HG03520 (cell line): ENCODE measurements around the gene ZFPM1.

Experiments
- ATAC-seq: cut with Tn5 transposase; IDR thresholded peaks from one replicate; pipeline ENCODE4 v1.9.1; 2021; ENCODE audit warnings: mild to moderate bottlenecking, moderate library complexity; ENCODE audit not compliant: unreplicated experiment

ZFPM1 gene

GRCh38 chr16:88524973-88525662 is 72.0 kb downstream of the ZFPM1 start:
- ATAC-seq = no peak

- no peak for ATAC-seq
Observed at GRCh38 chr16:88525663-88525990, 72.5 kb downstream of the ZFPM1 start.

- no peak for ATAC-seq
Observed at GRCh38 chr16:88526008-88526905, 73.2 kb downstream of the ZFPM1 start.

DNA sequence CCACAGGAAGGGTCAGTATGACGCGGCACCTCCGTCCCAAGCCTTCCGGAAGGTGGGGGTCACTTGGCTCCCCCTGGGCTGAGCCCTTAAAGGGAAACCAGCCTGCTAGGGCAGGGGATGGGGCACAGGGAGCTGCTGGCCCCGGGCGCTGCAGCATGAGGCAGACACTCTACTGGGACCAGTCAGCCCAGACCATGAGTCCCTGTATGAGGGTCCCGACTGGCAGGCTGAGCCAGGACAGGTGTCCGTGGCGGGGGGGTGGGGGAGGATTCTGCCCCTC is 73.8 kb downstream of the ZFPM1 start:
- ATAC-seq = no peak

- ATAC-seq = no peak
Observed at GRCh38 chr16:88527186-88527936, 74.3 kb downstream of the ZFPM1 start.

- ATAC-seq = no peak
Observed at GRCh38 chr16:88527937-88528743, 75.1 kb downstream of the ZFPM1 start.

DNA sequence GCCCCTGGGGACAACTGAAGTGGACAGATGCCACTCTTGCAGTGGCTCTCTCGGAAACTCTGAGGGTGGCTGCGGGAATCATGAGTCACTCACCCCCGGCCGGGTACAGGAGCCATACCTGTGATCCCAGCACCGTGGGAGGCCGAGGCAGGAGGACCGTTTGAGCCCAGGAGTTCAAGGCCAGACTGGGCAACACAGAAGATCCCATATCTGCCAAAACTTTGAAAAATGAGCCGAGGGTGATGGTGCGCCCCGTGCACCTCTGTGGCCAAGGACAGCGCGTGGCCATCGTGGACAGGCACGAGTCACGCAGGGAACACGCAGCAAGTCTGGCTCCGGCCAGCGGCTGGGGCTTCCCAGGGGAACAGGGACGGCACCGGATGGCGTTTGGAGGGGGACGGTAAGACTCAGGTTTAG is 75.8 kb downstream of the ZFPM1 start:
- no peak for ATAC-seq

GRCh38 chr16:88529596-88529995 is 76.5 kb downstream of the ZFPM1 start:
- ATAC-seq = no peak

DNA sequence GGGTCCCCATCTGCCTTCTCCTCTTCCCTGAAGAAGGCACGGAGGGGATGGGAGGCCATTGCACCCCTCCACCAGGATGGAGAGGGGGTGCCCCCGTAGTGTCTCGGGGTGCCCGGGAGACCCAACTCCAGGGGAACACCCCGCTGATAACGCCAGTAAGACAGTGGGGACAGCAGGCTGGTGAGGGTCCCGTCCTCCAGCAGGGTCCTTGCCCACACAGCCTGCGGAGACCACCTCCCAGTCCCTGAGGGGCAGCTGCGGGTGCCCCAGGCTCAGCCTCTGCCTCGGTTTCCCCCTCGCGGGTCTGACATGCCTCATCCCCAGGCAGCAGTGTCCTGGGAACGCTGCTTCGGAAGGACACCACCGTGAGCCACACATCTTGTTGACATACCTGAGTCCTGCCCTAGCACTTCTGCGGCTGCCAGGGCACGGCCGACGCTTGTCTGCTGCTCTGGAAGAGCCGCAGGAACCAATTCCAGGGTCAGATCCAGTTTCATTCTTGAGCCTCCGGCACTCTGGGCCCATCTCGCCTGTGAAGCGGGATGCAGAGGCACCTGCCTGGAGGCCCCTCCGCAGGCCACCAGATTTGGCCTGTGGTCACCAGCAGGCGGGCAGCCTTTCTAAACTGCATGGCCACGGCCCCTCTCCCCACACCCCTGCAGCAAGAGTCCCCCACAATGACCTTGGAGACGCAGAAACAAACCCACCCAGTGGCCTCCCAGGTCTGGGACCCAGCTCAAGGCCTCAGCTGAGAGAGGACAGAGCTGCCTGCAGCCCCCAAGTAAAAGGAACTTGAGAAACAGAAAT is 77.2 kb downstream of the ZFPM1 start:
- ATAC-seq = no peak

- no peak for ATAC-seq
Observed at GRCh38 chr16:88530858-88531203, 77.8 kb downstream of the ZFPM1 start.

DNA sequence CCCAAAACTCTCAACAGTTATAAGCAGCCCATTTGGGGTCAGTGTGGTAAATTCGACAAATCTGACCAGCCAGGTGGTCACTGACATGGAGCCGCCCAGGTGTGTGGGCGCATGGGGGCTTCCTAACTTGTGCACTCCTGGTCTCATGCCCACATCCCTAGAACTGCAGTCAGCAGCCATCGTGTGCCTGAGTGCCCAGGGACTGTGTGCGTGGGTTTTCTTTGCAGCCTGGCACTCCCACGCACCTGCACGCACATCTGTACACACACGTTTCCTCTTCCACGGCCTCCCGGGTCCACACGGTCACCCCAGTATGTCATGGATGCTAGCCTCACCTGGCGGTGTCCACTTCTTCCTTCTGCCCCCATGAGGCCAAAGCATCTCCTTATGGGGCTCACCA is 78.3 kb downstream of the ZFPM1 start:
- no peak for ATAC-seq

DNA sequence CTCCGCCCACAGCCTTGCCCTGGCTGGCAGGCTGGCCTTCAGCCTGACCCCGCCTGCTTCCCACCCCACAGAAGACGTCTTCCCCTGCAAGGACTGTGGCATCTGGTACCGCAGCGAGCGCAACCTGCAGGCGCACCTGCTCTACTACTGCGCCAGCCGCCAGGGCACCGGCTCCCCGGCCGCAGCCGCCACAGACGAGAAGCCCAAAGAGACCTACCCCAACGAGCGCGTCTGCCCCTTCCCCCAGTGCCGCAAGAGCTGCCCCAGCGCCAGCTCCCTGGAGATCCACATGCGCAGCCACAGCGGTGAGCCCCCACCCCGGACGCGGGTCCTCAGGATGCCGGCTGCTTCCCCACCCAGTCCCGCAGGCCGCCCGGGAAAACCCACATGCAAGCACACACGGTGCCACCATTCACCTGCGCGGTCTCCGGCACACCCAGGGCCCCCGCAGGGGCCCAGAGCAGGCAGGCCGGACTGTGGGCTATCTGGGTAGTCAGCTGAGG is 78.9 kb downstream of the ZFPM1 start:
- ATAC-seq = no peak

DNA sequence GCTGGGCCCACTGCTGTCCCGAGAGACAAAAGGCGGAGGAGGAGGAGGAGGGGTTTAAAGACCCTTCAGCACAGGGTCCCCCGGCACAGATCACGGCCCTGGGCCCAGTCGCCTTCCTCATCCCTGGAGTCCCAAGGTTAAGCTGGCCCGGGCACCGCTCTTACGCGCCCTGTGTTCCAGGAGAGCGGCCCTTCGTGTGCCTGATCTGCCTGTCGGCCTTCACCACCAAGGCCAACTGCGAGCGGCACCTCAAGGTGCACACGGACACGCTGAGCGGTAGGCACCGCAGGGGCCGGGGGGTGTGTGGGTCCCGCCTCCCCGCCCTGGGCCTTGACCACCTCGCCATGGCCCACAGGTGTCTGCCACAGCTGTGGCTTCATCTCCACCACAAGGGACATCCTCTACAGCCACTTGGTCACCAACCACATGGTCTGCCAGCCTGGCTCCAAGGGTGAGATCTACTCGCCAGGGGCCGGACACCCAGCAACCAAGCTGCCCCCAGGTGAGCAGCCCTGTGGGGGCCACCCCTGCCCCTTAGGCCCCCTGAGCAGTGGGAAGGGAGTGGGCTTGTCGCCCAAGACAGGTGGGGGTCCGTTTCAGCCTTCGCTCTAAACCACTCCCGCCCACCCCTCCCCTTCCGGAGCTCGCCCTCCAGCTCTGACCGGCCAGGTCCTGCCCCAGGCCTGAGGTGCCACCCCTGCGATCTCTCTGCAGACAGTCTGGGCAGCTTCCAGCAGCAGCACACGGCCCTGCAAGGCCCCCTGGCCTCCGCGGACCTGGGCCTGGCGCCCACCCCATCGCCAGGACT is 79.6 kb downstream of the ZFPM1 start:
- ATAC-seq = no peak

DNA sequence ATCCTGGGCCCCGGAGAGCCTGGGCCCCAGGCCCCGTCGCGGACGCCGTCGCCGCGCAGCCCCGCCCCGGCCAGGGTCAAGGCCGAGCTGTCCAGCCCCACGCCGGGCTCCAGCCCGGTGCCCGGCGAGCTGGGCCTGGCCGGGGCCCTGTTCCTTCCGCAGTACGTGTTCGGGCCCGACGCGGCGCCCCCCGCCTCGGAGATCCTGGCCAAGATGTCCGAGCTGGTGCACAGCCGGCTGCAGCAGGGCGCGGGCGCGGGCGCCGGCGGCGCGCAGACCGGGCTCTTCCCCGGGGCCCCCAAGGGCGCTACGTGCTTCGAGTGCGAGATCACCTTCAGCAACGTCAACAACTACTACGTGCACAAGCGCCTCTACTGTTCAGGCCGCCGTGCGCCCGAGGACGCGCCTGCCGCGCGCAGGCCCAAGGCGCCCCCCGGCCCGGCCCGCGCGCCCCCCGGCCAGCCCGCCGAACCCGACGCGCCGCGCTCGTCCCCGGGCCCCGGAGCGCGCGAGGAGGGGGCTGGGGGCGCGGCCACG is 80.4 kb downstream of the ZFPM1 start:
- ATAC-seq = no peak

DNA sequence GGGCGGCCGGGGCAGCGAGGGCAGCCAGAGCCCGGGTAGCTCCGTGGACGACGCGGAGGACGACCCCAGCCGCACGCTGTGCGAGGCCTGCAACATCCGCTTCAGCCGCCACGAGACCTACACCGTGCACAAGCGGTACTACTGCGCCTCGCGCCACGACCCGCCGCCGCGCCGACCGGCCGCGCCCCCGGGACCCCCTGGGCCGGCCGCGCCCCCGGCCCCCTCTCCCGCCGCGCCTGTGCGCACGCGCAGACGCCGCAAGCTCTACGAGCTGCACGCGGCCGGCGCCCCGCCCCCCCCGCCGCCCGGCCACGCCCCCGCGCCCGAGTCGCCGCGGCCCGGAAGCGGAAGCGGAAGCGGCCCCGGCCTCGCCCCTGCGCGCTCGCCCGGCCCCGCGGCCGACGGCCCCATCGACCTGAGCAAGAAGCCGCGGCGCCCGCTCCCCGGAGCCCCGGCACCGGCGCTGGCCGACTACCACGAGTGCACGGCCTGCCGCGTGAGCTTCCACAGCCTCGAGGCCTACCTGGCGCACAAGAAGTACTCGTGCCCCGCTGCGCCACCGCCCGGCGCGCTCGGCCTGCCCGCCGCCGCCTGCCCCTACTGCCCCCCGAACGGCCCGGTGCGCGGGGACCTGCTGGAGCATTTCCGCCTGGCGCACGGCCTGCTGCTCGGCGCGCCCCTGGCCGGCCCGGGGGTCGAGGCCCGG is 81.0 kb downstream of the ZFPM1 start:
- no peak for ATAC-seq

DNA sequence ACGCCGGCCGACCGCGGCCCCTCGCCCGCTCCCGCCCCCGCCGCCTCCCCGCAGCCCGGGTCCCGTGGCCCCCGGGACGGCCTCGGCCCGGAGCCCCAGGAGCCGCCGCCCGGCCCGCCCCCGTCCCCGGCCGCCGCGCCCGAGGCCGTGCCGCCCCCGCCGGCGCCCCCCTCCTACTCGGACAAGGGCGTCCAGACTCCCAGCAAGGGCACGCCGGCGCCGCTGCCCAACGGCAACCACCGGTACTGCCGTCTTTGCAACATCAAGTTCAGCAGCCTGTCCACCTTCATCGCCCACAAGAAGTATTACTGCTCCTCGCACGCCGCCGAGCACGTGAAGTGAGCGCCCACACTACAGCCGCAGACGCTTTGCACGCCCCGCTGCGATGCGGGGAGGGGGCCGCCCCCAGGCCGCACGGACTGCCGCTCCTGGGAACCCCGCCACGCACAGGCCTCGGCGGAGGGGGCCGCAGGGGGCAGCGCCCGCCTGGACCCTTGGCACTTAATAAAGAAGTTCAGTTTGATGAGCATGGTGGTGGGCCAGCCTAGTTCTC is 81.6 kb downstream of the ZFPM1 start:
- no peak for ATAC-seq

- ATAC-seq = no peak
Observed at GRCh38 chr16:88535191-88535856, 82.2 kb downstream of the ZFPM1 start.

GRCh38 chr16:88535857-88536222 is 82.8 kb downstream of the ZFPM1 start:
- ATAC-seq = no peak
